NCI-H82 treated with DMSO at 0.1 percent for 48 hours (cell line): ENCODE results near the gene PRKRIP1.
"Not testable (repeated sequence)": the region's sequence is repeated elsewhere in the genome, so short reads cannot be mapped to it uniquely, and the experiment has no call there.

Experiments
- DNase-seq: peaks from one replicate; lab custom pipeline; 2025; ENCODE audit not compliant: unreplicated experiment; lab: John Stamatoyannopoulos, UW

PRKRIP1 gene

GRCh38 chr7:102395873-102396709, at the start of gene PRKRIP1:
TSS of gene PRKRIP1 (plus strand) at chr7:102396363. CDS start at chr7:102396412, 49 bp downstream.
- peak; percentile 74 for DNase-seq

- not testable (repeated sequence) for DNase-seq
Measured at GRCh38 chr7:102346983-102347382, 49.2 kb upstream of the PRKRIP1 start.

- DNase-seq: not testable (repeated sequence)
Measured at GRCh38 chr7:102356344-102356743, 39.8 kb upstream of the PRKRIP1 start, which contains the start of gene SPDYE6. TSS of gene SPDYE6 (minus strand) at chr7:102356444. CDS start at chr7:102356023, 421 bp downstream.

GRCh38 chr7:102363549-102364393, 32.4 kb upstream of the PRKRIP1 start:
- peak; percentile 95 for DNase-seq

- not testable (repeated sequence) for DNase-seq
Measured at GRCh38 chr7:102364394-102364886, 31.7 kb upstream of the PRKRIP1 start.

GRCh38 chr7:102365390-102365789, 30.8 kb upstream of the PRKRIP1 start:
- DNase-seq: not testable (repeated sequence)

- not testable (repeated sequence) for DNase-seq
Measured at GRCh38 chr7:102370038-102370437, 26.1 kb upstream of the PRKRIP1 start.

- DNase-seq: not testable (repeated sequence)
Measured at GRCh38 chr7:102372796-102373195, 23.4 kb upstream of the PRKRIP1 start.

GRCh38 chr7:102376964-102377466, 19.1 kb upstream of the PRKRIP1 start:
- no peak for DNase-seq

GRCh38 chr7:102380837-102381236, 15.3 kb upstream of the PRKRIP1 start:
- not testable (repeated sequence) for DNase-seq

GRCh38 chr7:102381696-102382425, 14.3 kb upstream of the PRKRIP1 start:
- not testable (repeated sequence) for DNase-seq

GRCh38 chr7:102387064-102387463, 9.1 kb upstream of the PRKRIP1 start:
- DNase-seq: no peak

GRCh38 chr7:102389810-102390209, 6.4 kb upstream of the PRKRIP1 start:
- no peak for DNase-seq

GRCh38 chr7:102390697-102391484, 5.3 kb upstream of the PRKRIP1 start:
- DNase-seq: peak; percentile 59

GRCh38 chr7:102392330-102392729, 3.8 kb upstream of the PRKRIP1 start:
- no peak for DNase-seq

- no peak for DNase-seq
Measured at GRCh38 chr7:102393467-102393866, 2.7 kb upstream of the PRKRIP1 start.

- DNase-seq: no peak
Measured at GRCh38 chr7:102395592-102395872, 631 bp upstream of the PRKRIP1 start.

- no peak for DNase-seq
Measured at GRCh38 chr7:102396710-102397019, 502 bp downstream of the PRKRIP1 start.

- no peak for DNase-seq
Measured at GRCh38 chr7:102398543-102398942, 2.4 kb downstream of the PRKRIP1 start.

- DNase-seq: no peak
Measured at GRCh38 chr7:102400360-102400759, 4.2 kb downstream of the PRKRIP1 start.
